Measurements from ENCODE around the gene ALDH2. TPM values are rescaled to one million over a fixed set of nuclear protein-coding genes. Genes with fewer than 3 reads are reported as not detected.

ALDH2 gene
- polyA plus RNA-seq, 1 of the 3 experiments (the other 2 are of a cell fraction) = 67.5 TPM

DNA sequence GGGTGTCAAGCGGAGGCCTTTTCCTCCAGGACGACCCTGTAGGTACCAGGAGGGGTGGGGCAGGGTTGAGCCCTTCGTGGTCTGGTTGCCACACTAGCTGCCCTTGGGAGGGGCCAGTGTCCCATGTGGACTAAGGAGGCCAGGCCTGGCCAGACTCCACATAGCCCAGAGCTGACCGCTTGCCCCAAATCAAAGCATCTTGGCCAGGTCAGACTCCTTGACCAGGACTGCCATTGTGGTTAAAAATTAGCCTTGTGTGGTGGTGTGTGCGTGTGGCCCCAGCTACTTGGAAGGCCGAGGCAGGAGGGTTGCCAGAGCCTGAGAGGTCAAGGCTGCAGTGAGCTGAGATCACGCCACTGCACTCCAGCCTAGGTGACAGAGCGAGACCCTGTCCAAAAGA is 24.8 kb downstream of the ALDH2 start:
- Histone ChIP-seq H3K4me3 (ENCODE audit: low read depth in 2 of 2, low read length in 1 of 2) (no peak overlapping the region), H3K9me3 (no peaks in the 10 kb centered on the region), H4K20me1 (ENCODE audit: insufficient read depth) (no peaks in the 10 kb centered on the region), H3K9me2 (no peaks in the 10 kb centered on the region), H3K9ac (no peak overlapping the region), H3K36me3 (replicated peaks in 1 of 2; ENCODE audit: control insufficient read depth in 1 of 2, insufficient read depth in 2 of 2, low read length in 1 of 2) (peaks cover 8 to 12% of the 10 kb centered on the region in 2 experiments), H3K79me2 (ENCODE audit: insufficient read depth) (no peaks in the 10 kb centered on the region), H3K4me2 (no peak overlapping the region), H2AFZ (ENCODE audit: low read depth) (no peak overlapping the region), H3K27ac (ENCODE audit: low read depth in 2 of 2, low read length in 1 of 2) (no peak overlapping the region), H3F3A (replicated peaks; ENCODE audit: insufficient read depth) (no peaks in the 10 kb centered on the region), H3K27me3 (ENCODE audit: insufficient read depth) (no peaks in the 10 kb centered on the region), H3K4me1 (ENCODE audit: control insufficient read depth in 1 of 2, insufficient read depth in 2 of 2, low read depth in 1 of 2, low read length in 1 of 2) (no peaks in the 10 kb centered on the region)
- ChIA-PET POLR2A (no interaction called here), CTCF (interaction anchor here (1.6 to 2.4 kb wide), 2 partner anchors 38 to 395 kb away, joined by 5 to 8 read pairs; no protein-coding TSS in a partner anchor)
- no peak for DNase-seq
- WGBS (ENCODE audit: low lambda C conversion rate) = 98% methylated on average over 4 of the region's 8 CpGs
- TF ChIP-seq USF2 (IDR thresholded peaks at IDR 0.05; ENCODE audit: borderline replicate concordance, low read depth, low read length) = no peak
- no peak for TF ChIP-seq TAF1 (IDR thresholded peaks at IDR 0.05; ENCODE audit: borderline replicate concordance, low read depth, low read length)
- no peak for TF ChIP-seq SIN3A (IDR thresholded peaks at IDR 0.05; ENCODE audit: borderline replicate concordance, low read depth, low read length)
- no peak for TF ChIP-seq RAD21 (IDR thresholded peaks at IDR 0.05; ENCODE audit: low read length)
- TF ChIP-seq, protein P1, sequence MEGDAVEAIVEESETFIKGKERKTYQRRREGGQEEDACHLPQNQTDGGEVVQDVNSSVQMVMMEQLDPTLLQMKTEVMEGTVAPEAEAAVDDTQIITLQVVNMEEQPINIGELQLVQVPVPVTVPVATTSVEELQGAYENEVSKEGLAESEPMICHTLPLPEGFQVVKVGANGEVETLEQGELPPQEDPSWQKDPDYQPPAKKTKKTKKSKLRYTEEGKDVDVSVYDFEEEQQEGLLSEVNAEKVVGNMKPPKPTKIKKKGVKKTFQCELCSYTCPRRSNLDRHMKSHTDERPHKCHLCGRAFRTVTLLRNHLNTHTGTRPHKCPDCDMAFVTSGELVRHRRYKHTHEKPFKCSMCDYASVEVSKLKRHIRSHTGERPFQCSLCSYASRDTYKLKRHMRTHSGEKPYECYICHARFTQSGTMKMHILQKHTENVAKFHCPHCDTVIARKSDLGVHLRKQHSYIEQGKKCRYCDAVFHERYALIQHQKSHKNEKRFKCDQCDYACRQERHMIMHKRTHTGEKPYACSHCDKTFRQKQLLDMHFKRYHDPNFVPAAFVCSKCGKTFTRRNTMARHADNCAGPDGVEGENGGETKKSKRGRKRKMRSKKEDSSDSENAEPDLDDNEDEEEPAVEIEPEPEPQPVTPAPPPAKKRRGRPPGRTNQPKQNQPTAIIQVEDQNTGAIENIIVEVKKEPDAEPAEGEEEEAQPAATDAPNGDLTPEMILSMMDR (IDR thresholded peaks at IDR 0.05) = no peak
- no peak for TF ChIP-seq EP300 (IDR thresholded peaks at IDR 0.05; ENCODE audit: borderline replicate concordance in 1 of 2, low read depth in 1 of 2, low read length in 1 of 2)
- TF ChIP-seq, protein P2, sequence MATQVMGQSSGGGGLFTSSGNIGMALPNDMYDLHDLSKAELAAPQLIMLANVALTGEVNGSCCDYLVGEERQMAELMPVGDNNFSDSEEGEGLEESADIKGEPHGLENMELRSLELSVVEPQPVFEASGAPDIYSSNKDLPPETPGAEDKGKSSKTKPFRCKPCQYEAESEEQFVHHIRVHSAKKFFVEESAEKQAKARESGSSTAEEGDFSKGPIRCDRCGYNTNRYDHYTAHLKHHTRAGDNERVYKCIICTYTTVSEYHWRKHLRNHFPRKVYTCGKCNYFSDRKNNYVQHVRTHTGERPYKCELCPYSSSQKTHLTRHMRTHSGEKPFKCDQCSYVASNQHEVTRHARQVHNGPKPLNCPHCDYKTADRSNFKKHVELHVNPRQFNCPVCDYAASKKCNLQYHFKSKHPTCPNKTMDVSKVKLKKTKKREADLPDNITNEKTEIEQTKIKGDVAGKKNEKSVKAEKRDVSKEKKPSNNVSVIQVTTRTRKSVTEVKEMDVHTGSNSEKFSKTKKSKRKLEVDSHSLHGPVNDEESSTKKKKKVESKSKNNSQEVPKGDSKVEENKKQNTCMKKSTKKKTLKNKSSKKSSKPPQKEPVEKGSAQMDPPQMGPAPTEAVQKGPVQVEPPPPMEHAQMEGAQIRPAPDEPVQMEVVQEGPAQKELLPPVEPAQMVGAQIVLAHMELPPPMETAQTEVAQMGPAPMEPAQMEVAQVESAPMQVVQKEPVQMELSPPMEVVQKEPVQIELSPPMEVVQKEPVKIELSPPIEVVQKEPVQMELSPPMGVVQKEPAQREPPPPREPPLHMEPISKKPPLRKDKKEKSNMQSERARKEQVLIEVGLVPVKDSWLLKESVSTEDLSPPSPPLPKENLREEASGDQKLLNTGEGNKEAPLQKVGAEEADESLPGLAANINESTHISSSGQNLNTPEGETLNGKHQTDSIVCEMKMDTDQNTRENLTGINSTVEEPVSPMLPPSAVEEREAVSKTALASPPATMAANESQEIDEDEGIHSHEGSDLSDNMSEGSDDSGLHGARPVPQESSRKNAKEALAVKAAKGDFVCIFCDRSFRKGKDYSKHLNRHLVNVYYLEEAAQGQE (IDR thresholded peaks at IDR 0.05; ENCODE audit: low read depth, low read length) = no peak
- TF ChIP-seq POLR2AphosphoS5 (IDR thresholded peaks at IDR 0.05; ENCODE audit: low read depth, low read length) = no peak
- TF ChIP-seq CHD2 (IDR thresholded peaks at IDR 0.05; ENCODE audit: low read length, partially characterized antibody) = no peak
- TF ChIP-seq RCOR1 (IDR thresholded peaks at IDR 0.05; ENCODE audit: low read length) = no peak
- no peak for TF ChIP-seq GATA2 (CRISPR knock-in tag; IDR thresholded peaks at IDR 0.05)
- no peak for TF ChIP-seq NFIC (IDR thresholded peaks at IDR 0.05; ENCODE audit: borderline replicate concordance)
- TF ChIP-seq MXI1 (IDR thresholded peaks at IDR 0.05; ENCODE audit: low read depth, low read length) = no peak
- TF ChIP-seq IRF3 (IDR thresholded peaks at IDR 0.05; ENCODE audit: low read depth, low read length) = no peak
- no peak for TF ChIP-seq TEAD4 (IDR thresholded peaks at IDR 0.05; ENCODE audit: borderline replicate concordance, insufficient read depth)
- no peak for TF ChIP-seq FOSL2 (IDR thresholded peaks at IDR 0.05; ENCODE audit: borderline replicate concordance, low read depth)
- TF ChIP-seq ELF1 (IDR thresholded peaks at IDR 0.05) = no peak
- TF ChIP-seq FOXM1 (IDR thresholded peaks at IDR 0.05; ENCODE audit: low read depth) = no peak
- no peak for TF ChIP-seq FOXJ3 (CRISPR knock-in tag; IDR thresholded peaks at IDR 0.05)
